ENCODE data around the gene MGAT4A. TPM values are rescaled to one million over a fixed set of nuclear protein-coding genes. Genes with fewer than 3 reads are reported as not detected.
"Not testable (repeated sequence)": the region's sequence is repeated elsewhere in the genome, so short reads cannot be mapped to it uniquely, and the experiment has no call there.

Gene MGAT4A
- total RNA-seq, 1 donor from 2014 or later, result 3.8 TPM

DNA sequence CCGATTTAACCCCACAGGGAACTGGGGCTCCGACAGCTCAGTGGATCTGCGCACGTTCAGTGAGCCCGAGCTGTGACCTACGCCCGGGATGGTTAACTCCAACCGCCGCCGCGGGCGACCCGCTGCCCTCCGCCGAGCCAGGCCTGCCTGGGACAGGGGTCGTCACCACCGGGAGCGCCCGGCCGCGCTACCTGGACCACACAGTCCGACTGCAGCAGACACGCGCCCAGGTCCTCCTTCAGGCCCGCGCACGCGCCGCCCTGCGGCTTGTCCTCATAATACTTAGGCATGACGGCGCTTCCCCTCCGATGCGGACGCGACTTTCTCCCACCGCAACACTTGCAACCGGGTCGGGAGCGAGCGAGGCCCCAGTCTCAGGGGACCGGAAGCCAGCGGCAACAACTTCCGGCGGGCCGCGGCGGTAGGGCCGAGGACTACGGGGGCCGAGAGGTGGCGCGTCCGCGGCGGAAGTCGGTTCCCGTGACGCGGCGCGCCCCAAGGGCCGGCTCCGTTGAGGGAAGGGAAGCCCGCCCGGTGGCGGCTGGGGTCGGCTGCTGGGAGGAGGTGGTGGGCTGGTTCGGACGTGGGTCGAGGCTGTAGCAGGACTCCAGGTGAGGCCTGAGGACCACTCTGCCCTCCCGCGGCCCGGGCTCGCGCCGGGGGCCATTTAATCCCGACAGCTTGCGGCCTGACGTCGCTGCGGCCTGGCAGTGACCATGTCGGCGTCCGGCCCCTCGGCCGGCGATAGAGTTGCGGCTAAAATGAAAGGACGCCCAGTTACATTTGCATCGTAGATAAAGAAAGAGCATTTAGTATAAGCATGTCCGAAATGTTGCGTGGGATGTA, 122.6 kb downstream of the MGAT4A start, which contains the start of the genes COA5 and UNC50:
COA5 (minus strand) TSS at position 397 of the 846 bp plus-strand sequence; CDS start at position 290, 107 bp downstream.
UNC50 (plus strand) TSS at position 474 of the 846 bp plus-strand sequence. CDS start 1,171 bp downstream, outside the sequence.
- peak; percentile 96 for DNase-seq (ENCODE audit: low read depth in 2 of 2)

GRCh38 chr2:98607741-98608115, 123.2 kb downstream of the MGAT4A start:
- DNase-seq (ENCODE audit: low read depth in 2 of 2), result peak; percentile 13 to 38

DNA sequence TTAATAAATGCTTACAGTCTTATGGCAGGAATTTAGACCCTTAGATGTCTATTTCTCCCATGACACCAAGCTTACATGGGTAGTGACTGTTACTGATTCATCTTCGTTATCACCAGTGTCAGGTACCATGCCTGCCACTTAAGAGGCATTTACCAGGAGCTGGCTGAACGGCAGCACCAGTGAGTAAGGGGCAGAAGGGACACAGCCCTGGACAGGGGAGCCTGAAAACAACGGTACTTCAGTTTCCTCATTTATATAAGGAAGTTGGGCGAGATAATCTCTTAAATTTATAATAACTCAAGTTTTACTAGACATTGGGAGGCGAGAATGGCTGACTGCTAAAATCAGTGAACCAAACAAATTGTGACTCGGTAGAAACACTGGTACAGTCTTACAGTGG, 123.8 kb downstream of the MGAT4A start:
- no peak for DNase-seq (ENCODE audit: low read depth in 2 of 2)

DNA sequence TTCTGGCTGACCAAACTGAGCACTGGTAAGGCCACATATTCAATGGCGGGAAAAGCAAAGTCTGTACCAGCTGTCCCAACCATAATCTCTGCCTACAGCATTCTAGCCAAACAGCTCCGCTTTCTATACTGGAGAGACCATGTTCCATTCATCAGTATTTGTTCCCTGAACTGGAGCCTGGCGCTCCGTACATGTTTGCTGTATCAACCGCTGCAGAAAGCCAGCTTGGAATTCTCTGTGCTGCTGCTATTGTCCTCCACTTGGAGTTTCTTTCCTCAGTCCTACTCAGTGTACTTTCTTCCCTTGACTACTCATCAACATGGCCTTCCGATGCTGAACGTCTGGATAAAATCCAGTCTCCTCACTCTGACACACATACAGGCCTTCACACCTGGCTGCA, 124.5 kb downstream of the MGAT4A start:
- DNase-seq (ENCODE audit: low read depth in 2 of 2), result no peak

GRCh38 chr2:98605076-98605475, 125.9 kb downstream of the MGAT4A start:
- DNase-seq (ENCODE audit: low read depth in 2 of 2), result no peak

DNA sequence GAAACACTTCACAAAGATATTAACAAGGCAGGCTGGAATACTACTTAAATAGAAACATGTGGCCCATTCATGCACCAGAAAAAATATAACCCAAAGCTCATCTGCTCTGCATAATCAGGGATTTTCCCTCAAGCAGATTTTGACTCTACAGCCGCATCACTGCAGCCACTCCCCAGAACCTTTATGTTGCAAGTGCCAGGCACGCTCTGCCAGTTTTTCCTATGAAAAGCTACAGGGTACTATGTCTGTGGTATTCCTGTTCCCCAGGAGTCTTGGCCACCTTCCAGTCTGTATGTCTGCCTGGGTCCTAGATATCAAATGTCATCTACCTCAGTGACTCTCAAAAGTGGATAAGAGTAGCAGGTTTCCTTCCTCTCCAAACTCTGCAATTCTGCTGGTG, 126.4 kb downstream of the MGAT4A start:
- DNase-seq (ENCODE audit: low read depth in 2 of 2), result no peak

- DNase-seq (ENCODE audit: low read depth in 2 of 2), result peak; percentile 62 to 74
Measured at GRCh38 chr2:98601532-98602132, 129.3 kb downstream of the MGAT4A start.

DNA sequence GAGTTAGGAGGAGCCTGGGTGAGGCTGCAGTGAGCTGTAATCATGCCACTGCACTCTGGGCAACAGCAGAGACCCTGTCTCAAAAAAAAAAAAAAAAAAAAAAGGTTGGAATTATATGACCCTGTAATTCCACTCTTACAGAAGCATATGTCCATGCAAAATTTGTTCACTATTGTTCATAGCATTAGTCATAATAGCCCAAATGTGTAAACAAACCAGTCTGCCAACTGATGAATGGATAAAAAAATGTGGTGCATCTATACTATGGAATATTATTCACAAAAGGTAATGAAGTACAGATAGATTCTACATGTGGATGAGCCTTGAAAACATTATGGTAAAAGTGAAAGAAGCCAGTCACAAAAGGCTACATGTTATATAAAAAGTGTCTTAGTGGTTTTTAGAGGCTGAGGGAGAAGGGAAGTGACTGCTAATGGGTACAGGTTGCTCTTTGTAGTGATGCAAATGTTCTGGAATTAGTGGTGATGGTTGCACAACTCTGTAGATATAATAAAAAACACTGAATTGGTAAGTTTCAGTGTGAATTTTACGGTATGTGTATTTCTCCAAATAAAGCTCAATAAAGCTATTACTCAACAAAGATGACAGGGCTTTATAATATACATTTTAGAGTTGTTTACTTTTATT, 132.0 kb downstream of the MGAT4A start:
- peak; percentile 80 to 86 for DNase-seq (ENCODE audit: low read depth in 2 of 2)

DNA sequence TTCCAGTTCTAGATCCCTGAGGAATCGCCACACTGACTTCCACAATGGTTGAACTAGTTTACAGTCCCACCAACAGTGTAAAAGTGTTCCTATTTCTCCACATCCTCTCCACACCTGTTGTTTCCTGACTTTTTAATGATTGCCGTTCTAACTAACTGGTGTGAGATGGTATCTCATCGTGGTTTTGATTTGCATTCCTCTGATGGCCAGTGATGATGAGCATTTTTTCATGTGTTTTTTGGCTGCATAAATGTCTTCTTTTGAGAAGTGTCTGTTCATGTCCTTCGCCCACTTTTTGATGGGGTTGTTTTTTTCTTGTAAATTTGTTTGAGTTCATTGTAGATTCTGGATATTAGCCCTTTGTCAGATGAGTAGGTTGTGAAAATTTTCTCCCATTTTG, 136.3 kb downstream of the MGAT4A start:
- not testable (repeated sequence) for DNase-seq (ENCODE audit: low read depth in 2 of 2)

GRCh38 chr2:98592565-98592964, 138.4 kb downstream of the MGAT4A start:
- DNase-seq (ENCODE audit: low read depth in 2 of 2), result no peak

- DNase-seq (ENCODE audit: low read depth in 2 of 2), result no peak
Measured at GRCh38 chr2:98589489-98589888, 141.4 kb downstream of the MGAT4A start.

DNA sequence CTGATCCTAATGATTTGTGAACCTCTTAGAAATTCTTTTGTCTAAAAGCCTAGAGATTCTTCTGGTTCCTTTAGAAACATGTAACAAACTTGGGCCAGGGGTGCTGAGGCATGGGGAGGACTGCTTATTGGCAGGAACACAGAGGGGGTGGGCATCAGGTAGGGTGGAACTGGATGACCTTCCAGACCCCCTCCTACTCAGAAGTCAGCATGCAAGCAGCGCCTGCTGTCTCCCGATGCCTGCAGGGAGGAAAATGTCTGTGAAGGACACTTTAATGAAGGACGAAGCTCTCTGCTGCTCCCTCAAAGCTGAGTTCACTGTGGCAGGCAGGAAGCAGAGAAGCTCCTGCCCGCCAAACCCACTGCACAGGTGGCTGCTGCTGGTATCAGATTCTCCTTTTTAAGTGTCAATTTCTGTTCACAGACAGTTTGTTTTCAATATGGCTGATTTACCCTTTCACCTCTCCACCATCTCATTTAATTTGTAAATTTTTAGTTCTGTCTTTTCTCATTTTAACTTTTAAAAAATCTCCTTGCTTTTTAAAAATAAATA, 142.0 kb downstream of the MGAT4A start:
- no peak for DNase-seq (ENCODE audit: low read depth in 2 of 2)

DNA sequence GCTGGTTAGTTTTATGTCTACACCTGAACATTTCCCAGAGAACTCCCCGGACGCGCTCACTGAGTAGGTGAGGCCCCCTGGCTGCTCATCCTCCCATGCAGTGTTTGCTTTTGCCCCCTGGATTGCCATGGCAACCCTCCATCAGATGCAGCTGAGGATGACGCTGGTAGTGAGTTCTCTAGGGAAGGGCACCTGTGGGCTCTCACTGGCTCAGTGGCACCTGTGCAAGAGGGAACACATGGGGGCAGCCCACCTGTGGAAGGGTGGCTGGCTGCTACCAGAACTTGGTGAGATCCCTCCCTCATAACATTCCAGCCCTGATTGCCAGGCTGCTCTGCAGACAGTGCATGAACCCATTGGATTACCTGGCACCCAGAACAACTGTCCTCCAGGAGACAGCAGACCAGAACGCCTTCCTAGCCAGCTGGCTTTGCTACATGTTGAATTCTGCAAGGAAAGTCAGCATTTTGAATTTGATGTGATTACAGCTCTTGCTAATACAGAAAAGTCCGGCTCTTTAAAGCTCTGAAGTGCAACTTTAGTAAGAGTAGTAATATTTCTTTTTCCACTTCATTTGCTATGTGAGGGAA, 144.3 kb downstream of the MGAT4A start:
- no peak for DNase-seq (ENCODE audit: low read depth in 2 of 2)

DNA sequence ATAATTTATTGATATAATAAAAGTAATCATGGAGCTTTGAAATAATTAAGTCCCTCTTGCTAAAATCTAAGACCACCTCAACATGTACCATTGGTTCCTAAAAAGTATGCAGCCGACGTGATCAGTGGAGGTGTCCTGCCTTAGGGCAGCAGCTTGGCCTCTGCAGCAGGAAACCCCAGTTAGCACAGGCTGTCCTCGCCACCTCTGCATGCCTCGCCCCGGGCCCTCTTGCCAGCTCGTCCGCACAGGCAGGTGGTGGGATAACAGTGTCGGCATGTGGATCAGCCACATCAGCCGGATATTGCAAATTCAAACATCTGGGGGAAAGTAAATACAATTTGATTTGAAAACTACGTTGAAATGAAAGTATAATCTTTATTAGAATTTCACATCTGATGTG, 145.5 kb downstream of the MGAT4A start:
- no peak for DNase-seq (ENCODE audit: low read depth in 2 of 2)

DNA sequence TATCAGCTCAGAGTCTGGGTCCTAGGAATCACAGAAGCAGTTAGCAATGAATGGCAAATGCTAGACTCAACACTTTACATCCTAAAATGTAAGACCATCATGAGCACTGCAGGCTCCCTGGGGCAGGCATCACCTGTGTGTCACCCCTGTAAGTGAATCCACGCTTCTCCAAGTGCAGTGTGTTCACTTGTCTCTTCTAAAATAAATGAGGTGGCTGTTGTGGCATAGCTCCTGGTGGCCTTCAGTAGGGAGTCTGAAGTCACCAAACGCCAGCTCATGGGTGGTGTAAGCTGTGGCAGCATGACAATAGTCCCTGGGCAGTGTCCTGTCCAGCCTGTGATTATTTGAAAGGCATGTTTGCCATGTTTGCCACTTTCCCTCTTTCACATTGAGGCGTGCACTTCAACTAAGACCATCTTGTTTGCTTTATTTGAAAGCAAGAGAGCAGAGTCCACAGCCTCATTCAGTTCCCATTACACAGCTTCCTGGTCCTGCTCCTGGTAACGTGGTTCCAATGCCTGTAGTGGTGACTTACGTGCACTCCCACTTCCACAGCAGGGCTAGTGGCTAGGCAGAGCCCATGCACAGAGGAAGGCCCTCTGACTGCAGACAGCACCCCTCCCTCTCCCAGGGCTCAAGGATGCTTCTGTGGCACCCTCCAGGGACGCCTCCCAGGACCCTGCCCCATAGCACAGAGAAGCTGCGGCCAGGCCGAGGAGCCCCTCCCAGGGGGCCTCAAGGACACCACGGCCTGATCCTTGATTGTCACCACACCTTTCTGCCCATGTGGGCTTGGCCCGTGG, 146.9 kb downstream of the MGAT4A start:
- no peak for DNase-seq (ENCODE audit: low read depth in 2 of 2)

DNA sequence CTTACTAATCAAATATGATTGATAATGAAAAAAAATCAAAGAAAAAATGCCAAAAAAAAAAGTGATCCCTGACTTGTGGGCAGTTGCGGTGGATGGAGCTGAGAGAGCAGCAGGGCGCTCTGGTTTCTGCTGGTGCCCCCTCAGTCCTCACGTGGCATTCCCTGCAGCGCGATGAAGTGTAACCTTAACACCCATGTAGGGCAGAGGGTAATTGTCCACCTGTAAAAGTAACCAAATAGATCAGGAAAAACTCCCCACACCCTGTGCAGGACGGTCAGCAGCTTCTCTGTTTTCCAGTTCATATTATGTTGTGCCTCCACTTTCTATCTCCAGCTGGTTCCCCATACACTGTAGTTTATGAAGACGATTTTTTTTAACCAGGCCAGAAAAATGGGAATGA, 147.7 kb downstream of the MGAT4A start:
- DNase-seq (ENCODE audit: low read depth in 2 of 2), result no peak

- DNase-seq (ENCODE audit: low read depth in 2 of 2), result no peak
Measured at GRCh38 chr2:98582523-98582922, 148.4 kb downstream of the MGAT4A start.

GRCh38 chr2:98580656-98581284, 150.2 kb downstream of the MGAT4A start:
- DNase-seq (ENCODE audit: low read depth in 2 of 2), result no peak

- DNase-seq (ENCODE audit: low read depth in 2 of 2), result no peak
Measured at GRCh38 chr2:98579926-98580325, 151.0 kb downstream of the MGAT4A start.

DNA sequence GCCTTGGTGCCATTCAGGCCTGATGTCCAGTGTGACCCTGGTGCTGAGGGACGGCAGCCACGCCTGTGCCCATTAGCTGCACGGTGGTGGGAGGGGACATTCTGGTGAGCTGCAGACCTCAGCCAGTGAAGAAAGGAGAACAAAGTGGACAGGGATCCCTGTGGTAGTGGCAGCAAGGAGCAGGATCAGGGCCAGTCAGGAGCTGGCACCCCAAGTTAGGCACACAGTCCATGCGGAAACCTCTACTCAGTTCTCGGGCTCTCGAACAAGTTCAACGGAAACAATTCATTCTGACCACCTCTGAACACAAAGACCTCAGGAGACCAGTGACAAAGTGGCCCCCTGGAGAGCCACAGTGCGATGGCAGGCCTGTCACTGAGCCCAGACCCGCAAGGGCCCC, 152.7 kb downstream of the MGAT4A start:
- no peak for DNase-seq (ENCODE audit: low read depth in 2 of 2)
